Astrocyte (in vitro differentiated cells and primary cell): ENCODE results near the gene TMEM233. TPM values are rescaled to one million over a fixed set of nuclear protein-coding genes. Genes with fewer than 3 reads are reported as not detected.

Experiments used
- DNase-seq: peaks from one replicate; pipeline ENCODE4 v3.0.0-alpha.2; 2010; ENCODE audit warnings: low read depth
- FAIRE-seq: peaks from 2 replicates; lab custom pipeline; 2011; peaks lifted over from hg19 to GRCh38; lab: Jason Lieb, UNC
- H2AFZ ChIP-seq: 2 replicates; pipeline ENCODE4 v1.6.0; 2012; ENCODE audit warnings: low read depth, low read length, inconsistent platforms
- H3K27ac ChIP-seq: 2 replicates; pipeline ENCODE4 v1.5.1; 2011; ENCODE audit warnings: low read depth, low read length, inconsistent platforms
- H3K27me3 ChIP-seq: 2 replicates; pipeline ENCODE4 v1.6.0; 2011; ENCODE audit warnings: low read length, inconsistent platforms; ENCODE audit not compliant: insufficient read depth
- H3K36me3 ChIP-seq: 2 replicates; pipeline ENCODE4 v1.5.1; 2011; ENCODE audit warnings: low read length, inconsistent platforms; ENCODE audit not compliant: insufficient read depth
- H3K4me1 ChIP-seq: 2 replicates; pipeline ENCODE4 v1.5.1; 2011; ENCODE audit warnings: low read length, inconsistent platforms; ENCODE audit not compliant: insufficient read depth
- H3K4me2 ChIP-seq: 2 replicates; pipeline ENCODE4 v1.6.0; 2012; ENCODE audit warnings: low read length, inconsistent platforms
- H3K4me3 ChIP-seq: 2 replicates; pipeline ENCODE4 v1.5.1; 2011; ENCODE audit warnings: low read depth, mild to moderate bottlenecking, low read length, inconsistent platforms; ENCODE audit not compliant: insufficient read depth
- H3K79me2 ChIP-seq: 2 replicates; pipeline ENCODE4 v1.6.0; 2012; ENCODE audit warnings: mild to moderate bottlenecking, low read length, inconsistent platforms; ENCODE audit not compliant: insufficient read depth
- H3K9ac ChIP-seq: 2 replicates; pipeline ENCODE4 v1.6.0; 2012; ENCODE audit warnings: mild to moderate bottlenecking, low read length, inconsistent platforms
- H3K9me3 ChIP-seq: 2 replicates; pipeline ENCODE4 v1.5.1; 2012; ENCODE audit warnings: low read depth, mild to moderate bottlenecking, low read length, inconsistent platforms; ENCODE audit not compliant: insufficient read depth
- H4K20me1 ChIP-seq: 2 replicates; pipeline ENCODE4 v1.6.0; 2012; ENCODE audit warnings: low read length, inconsistent platforms; ENCODE audit not compliant: insufficient read depth
- H3K27ac Mint-ChIP-seq: one replicate; pipeline ENCODE4 v1.8.0; 2021; ENCODE audit warnings: mild to moderate bottlenecking, mixed read lengths; ENCODE audit not compliant: unreplicated experiment
- H3K27me3 Mint-ChIP-seq: one replicate; pipeline ENCODE4 v1.8.0; 2021; ENCODE audit warnings: low read depth, mixed read lengths; ENCODE audit not compliant: unreplicated experiment
- H3K36me3 Mint-ChIP-seq: one replicate; pipeline ENCODE4 v1.8.0; 2021; ENCODE audit warnings: low read depth, mixed read lengths; ENCODE audit not compliant: unreplicated experiment
- H3K4me1 Mint-ChIP-seq: one replicate; pipeline ENCODE4 v1.8.0; 2021; ENCODE audit warnings: low read depth, mixed read lengths; ENCODE audit not compliant: unreplicated experiment
- H3K4me3 Mint-ChIP-seq: one replicate; pipeline ENCODE4 v1.8.0; 2021; ENCODE audit warnings: mild to moderate bottlenecking, moderate library complexity, mixed read lengths; ENCODE audit not compliant: unreplicated experiment
- H3K9me3 Mint-ChIP-seq: one replicate; pipeline ENCODE4 v1.8.0; 2021; ENCODE audit warnings: mild to moderate bottlenecking, mixed read lengths; ENCODE audit not compliant: unreplicated experiment
- EZH2 ChIP-seq: IDR thresholded peaks from 2 replicates; pipeline ENCODE4 v1.6.1; 2012; ENCODE audit warnings: mild to moderate bottlenecking, low read length, inconsistent platforms; ENCODE audit not compliant: insufficient read depth
- total RNA-seq: library from RNA; stranded (reverse); gene quantifications from 2 replicates; pipeline ENCODE4 v1.2.1, GENCODE V29; 2021
- TF ChIP-seq, protein P1 (sequence below): IDR thresholded peaks from 2 replicates; pipeline ENCODE4 v1.5.1; 2011; ENCODE audit warnings: low read depth, mild to moderate bottlenecking, inconsistent platforms, low read length, moderate library complexity; ENCODE audit not compliant: insufficient read depth

The TMEM233 gene
- total RNA-seq, 1 donor from 2014 or later, result not detected

DNA sequence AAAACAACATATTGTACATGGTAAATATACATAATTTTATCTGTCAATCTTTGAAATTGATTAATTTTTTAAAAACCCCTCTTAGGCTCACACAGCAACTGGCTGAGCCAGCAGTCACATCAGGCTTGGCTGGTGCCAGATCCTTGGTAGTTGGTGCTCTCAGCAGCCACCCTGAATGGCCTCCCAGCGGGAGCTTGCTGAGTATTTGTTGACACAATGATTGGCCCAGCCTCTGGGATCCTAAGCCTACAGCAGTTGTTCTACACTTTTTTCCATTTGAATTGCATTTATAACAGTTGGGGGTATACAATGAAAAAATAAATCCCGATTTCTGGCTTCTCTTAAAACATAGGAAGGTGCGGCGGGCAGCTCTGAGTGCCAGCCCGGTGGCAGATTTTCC lies 85.5 kb downstream of the TMEM233 start:
- Mint-ChIP-seq H3K27ac (no peak overlapping the region), H3K36me3 (peaks cover 23% of the 10 kb centered on the region), H3K9me3 (peaks cover 2% of the 10 kb centered on the region), H3K4me3 (peak overlapping the region; percentile 12), H3K27me3 (no peaks in the 10 kb centered on the region), H3K4me1 (no peaks in the 10 kb centered on the region)
- no peak for FAIRE-seq
- H3K27ac ChIP-seq, result no peak overlapping the region
- DNase-seq, result no peak
- H3K36me3 ChIP-seq, result peaks cover 59% of the 10 kb centered on the region
- H3K4me3 ChIP-seq, result no peak overlapping the region
- H3K9me3 ChIP-seq, result no peaks in the 10 kb centered on the region
- no peak overlapping the region for H3K4me2 ChIP-seq
- no peak overlapping the region for H3K9ac ChIP-seq
- TF ChIP-seq, protein P1, sequence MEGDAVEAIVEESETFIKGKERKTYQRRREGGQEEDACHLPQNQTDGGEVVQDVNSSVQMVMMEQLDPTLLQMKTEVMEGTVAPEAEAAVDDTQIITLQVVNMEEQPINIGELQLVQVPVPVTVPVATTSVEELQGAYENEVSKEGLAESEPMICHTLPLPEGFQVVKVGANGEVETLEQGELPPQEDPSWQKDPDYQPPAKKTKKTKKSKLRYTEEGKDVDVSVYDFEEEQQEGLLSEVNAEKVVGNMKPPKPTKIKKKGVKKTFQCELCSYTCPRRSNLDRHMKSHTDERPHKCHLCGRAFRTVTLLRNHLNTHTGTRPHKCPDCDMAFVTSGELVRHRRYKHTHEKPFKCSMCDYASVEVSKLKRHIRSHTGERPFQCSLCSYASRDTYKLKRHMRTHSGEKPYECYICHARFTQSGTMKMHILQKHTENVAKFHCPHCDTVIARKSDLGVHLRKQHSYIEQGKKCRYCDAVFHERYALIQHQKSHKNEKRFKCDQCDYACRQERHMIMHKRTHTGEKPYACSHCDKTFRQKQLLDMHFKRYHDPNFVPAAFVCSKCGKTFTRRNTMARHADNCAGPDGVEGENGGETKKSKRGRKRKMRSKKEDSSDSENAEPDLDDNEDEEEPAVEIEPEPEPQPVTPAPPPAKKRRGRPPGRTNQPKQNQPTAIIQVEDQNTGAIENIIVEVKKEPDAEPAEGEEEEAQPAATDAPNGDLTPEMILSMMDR, result no peak
- no peak for TF ChIP-seq EZH2
- H2AFZ ChIP-seq, result no peak overlapping the region
- no peaks in the 10 kb centered on the region for H3K27me3 ChIP-seq
- H3K79me2 ChIP-seq, result no peaks in the 10 kb centered on the region
- peaks cover 9% of the 10 kb centered on the region for H4K20me1 ChIP-seq
- H3K4me1 ChIP-seq, result peaks cover 5% of the 10 kb centered on the region

DNA sequence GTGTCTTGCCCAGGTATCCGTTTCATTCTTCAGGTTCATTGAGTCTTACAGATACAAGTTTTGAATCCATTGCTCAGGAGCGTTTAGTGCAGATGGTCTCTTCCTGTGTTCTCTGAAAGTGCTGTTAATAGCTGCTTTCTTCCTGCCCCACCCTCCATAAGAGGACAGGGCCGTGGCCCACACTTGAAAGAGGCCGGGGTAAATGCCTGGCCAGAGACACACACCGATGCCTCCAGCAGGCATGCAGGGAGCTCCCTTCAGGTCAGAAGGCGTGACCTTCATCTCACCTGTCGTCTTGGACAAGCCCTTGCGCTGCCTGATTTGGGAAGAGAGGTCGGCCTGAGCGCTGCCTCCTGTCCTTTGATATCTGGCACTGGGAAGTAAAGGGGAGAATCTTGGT lies 85.9 kb downstream of the TMEM233 start:
- FAIRE-seq, result no peak
- H3K4me3 ChIP-seq, result no peak overlapping the region
- DNase-seq, result no peak
- H3K36me3 ChIP-seq, result peaks cover 55% of the 10 kb centered on the region
- TF ChIP-seq, protein P1, result no peak
- TF ChIP-seq EZH2, result no peak
- no peak overlapping the region for H3K9ac ChIP-seq
- H3K4me2 ChIP-seq, result no peak overlapping the region
- H3K36me3 Mint-ChIP-seq, result peaks cover 23% of the 10 kb centered on the region
- no peak overlapping the region for H3K27ac ChIP-seq
- H3K4me1 Mint-ChIP-seq, result no peaks in the 10 kb centered on the region
- H3K27me3 ChIP-seq, result no peaks in the 10 kb centered on the region
- no peaks in the 10 kb centered on the region for H3K79me2 ChIP-seq
- no peak overlapping the region for H2AFZ ChIP-seq
- H3K4me3 Mint-ChIP-seq, result peak overlapping the region; percentile 12
- no peaks in the 10 kb centered on the region for H3K27me3 Mint-ChIP-seq
- H3K4me1 ChIP-seq, result peaks cover 5% of the 10 kb centered on the region
- no peak overlapping the region for H3K27ac Mint-ChIP-seq
- peaks cover 2% of the 10 kb centered on the region for H3K9me3 Mint-ChIP-seq
- no peaks in the 10 kb centered on the region for H3K9me3 ChIP-seq
- peaks cover 5% of the 10 kb centered on the region for H4K20me1 ChIP-seq

DNA sequence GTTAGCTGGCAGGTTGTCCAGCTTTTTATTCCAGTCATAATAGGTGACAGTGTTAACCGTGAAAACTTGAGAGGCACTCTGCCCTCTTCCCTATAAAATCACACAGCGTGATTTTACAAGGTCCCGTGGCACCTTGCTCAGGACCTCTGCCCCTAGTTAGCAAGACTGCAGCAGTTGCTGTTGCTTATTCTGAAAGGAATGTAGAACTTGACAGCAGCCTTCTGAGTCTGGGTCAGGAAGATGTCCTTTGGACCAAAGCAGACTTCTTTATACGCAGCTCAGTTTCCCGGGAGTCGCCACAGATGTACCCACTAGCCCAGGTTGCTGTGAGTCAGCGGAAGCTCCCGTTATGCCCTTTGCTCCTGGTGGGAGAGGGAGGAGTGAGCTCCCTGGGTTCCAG lies 87.5 kb downstream of the TMEM233 start:
- no peak overlapping the region for H3K4me2 ChIP-seq
- no peak overlapping the region for H3K4me3 ChIP-seq
- TF ChIP-seq EZH2, result no peak
- TF ChIP-seq, protein P1, result no peak
- H3K27ac ChIP-seq, result no peak overlapping the region
- no peaks in the 10 kb centered on the region for H3K9me3 ChIP-seq
- no peaks in the 10 kb centered on the region for H3K27me3 ChIP-seq
- no peak overlapping the region for H2AFZ ChIP-seq
- Mint-ChIP-seq H3K4me3 (no peak overlapping the region), H3K4me1 (no peaks in the 10 kb centered on the region), H3K27ac (no peak overlapping the region), H3K27me3 (no peaks in the 10 kb centered on the region), H3K36me3 (peaks cover 21% of the 10 kb centered on the region), H3K9me3 (peaks cover 2% of the 10 kb centered on the region)
- peaks cover 4% of the 10 kb centered on the region for H4K20me1 ChIP-seq
- peaks cover 40% of the 10 kb centered on the region for H3K36me3 ChIP-seq
- peaks cover 5% of the 10 kb centered on the region for H3K4me1 ChIP-seq
- DNase-seq (no peak), FAIRE-seq (no peak)
- H3K79me2 ChIP-seq, result no peaks in the 10 kb centered on the region
- H3K9ac ChIP-seq, result no peak overlapping the region
